COLO829 (cell line): Measurements from ENCODE around the gene SLC15A3.

Experiments
- DNase-seq: peaks from one replicate; pipeline ENCODE4 v3.0.0; 2012; ENCODE audit warnings: low spot score

SLC15A3 gene

GRCh38 chr11:60951904-60952741, at the start of gene SLC15A3:
Gene SLC15A3 (minus strand): TSS chr11:60952176. CDS start chr11:60951551, 625 bp downstream.
- DNase-seq: no peak

- DNase-seq: no peak
Observed at GRCh38 chr11:61000426-61000825, 48.5 kb upstream of the SLC15A3 start.

GRCh38 chr11:60996381-60997138, 44.6 kb upstream of the SLC15A3 start:
- DNase-seq: no peak

- no peak for DNase-seq
Observed at GRCh38 chr11:60995798-60996197, 43.8 kb upstream of the SLC15A3 start.

- DNase-seq: no peak
Observed at GRCh38 chr11:60994541-60995080, 42.6 kb upstream of the SLC15A3 start.

- no peak for DNase-seq
Observed at GRCh38 chr11:60993615-60994014, 41.6 kb upstream of the SLC15A3 start.

GRCh38 chr11:60992842-60993409, 41.0 kb upstream of the SLC15A3 start:
- DNase-seq: no peak

GRCh38 chr11:60991457-60991856, 39.5 kb upstream of the SLC15A3 start:
- no peak for DNase-seq

- DNase-seq: no peak
Observed at GRCh38 chr11:60989093-60989650, 37.2 kb upstream of the SLC15A3 start.

GRCh38 chr11:60988658-60989057, 36.7 kb upstream of the SLC15A3 start:
- no peak for DNase-seq

GRCh38 chr11:60987577-60988277, 35.8 kb upstream of the SLC15A3 start:
- DNase-seq: no peak

GRCh38 chr11:60985991-60986915, 34.3 kb upstream of the SLC15A3 start:
- DNase-seq: peak; percentile 28

GRCh38 chr11:60985501-60985900, 33.5 kb upstream of the SLC15A3 start:
- DNase-seq: no peak

- no peak for DNase-seq
Observed at GRCh38 chr11:60984636-60985035, 32.7 kb upstream of the SLC15A3 start.

GRCh38 chr11:60984149-60984548, 32.2 kb upstream of the SLC15A3 start:
- DNase-seq: no peak

- no peak for DNase-seq
Observed at GRCh38 chr11:60982184-60982583, 30.2 kb upstream of the SLC15A3 start.

- no peak for DNase-seq
Observed at GRCh38 chr11:60981515-60981914, 29.5 kb upstream of the SLC15A3 start.

GRCh38 chr11:60978546-60979380, 26.8 kb upstream of the SLC15A3 start:
- no peak for DNase-seq

- no peak for DNase-seq
Observed at GRCh38 chr11:60977836-60978235, 25.9 kb upstream of the SLC15A3 start.

GRCh38 chr11:60977224-60977623, 25.2 kb upstream of the SLC15A3 start:
- DNase-seq: no peak
